ACC112 (cell line): ENCODE data around the gene FA2H.
A peak's percentile ranks its signal among the peaks of the same experiment; 100 is the strongest.
"Not testable (repeated sequence)": the region's sequence is repeated elsewhere in the genome, so short reads cannot be mapped to it uniquely, and the experiment has no call there.

ENCODE experiments used
- H2AFZ ChIP-seq: fragments of 200-600 bp; sonication (generic); one replicate; pipeline ENCODE4 v1.6.0; 2017; ENCODE audit warnings: antibody characterized with exemption, low read length; ENCODE audit not compliant: unreplicated experiment
- H3K27ac ChIP-seq: fragments of 200-600 bp; sonication (generic); 2 replicates; pipeline ENCODE4 v1.5.1; 2014; ENCODE audit warnings: low read depth, mild to moderate bottlenecking, antibody characterized with exemption, low read length, moderate library complexity
- H3K27me3 ChIP-seq: fragments of 200-600 bp; sonication (generic); 2 replicates; pipeline ENCODE4 v1.6.1; 2014; ENCODE audit warnings: mild to moderate bottlenecking, antibody characterized with exemption, low read length, moderate library complexity, mixed read lengths; ENCODE audit not compliant: insufficient read depth
- H3K36me3 ChIP-seq: fragments of 200-600 bp; sonication (generic); 2 replicates; pipeline ENCODE4 v1.6.1; 2016; ENCODE audit warnings: mild to moderate bottlenecking, antibody characterized with exemption, low read length, moderate library complexity, mixed read lengths; ENCODE audit not compliant: insufficient read depth
- H3K4me1 ChIP-seq: fragments of 200-600 bp; sonication (generic); one replicate; pipeline ENCODE4 v1.6.1; 2016; ENCODE audit warnings: low read length, mixed read lengths; ENCODE audit not compliant: insufficient read depth, unreplicated experiment, control insufficient read depth
- H3K4me3 ChIP-seq: fragments of 200-600 bp; sonication (generic); 2 replicates; pipeline ENCODE4 v1.5.1; 2014; ENCODE audit warnings: mild to moderate bottlenecking, low read depth, low read length
- H3K79me2 ChIP-seq: fragments of 200-600 bp; sonication (generic); one replicate; pipeline ENCODE4 v1.6.0; 2016; ENCODE audit warnings: low read length; ENCODE audit not compliant: control insufficient read depth, unreplicated experiment, insufficient read depth

Gene FA2H, protein sequence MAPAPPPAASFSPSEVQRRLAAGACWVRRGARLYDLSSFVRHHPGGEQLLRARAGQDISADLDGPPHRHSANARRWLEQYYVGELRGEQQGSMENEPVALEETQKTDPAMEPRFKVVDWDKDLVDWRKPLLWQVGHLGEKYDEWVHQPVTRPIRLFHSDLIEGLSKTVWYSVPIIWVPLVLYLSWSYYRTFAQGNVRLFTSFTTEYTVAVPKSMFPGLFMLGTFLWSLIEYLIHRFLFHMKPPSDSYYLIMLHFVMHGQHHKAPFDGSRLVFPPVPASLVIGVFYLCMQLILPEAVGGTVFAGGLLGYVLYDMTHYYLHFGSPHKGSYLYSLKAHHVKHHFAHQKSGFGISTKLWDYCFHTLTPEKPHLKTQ

GRCh38 chr16:74774223-74775139 lies at the start of gene FA2H:
FA2H (minus strand) TSS chr16:74774820; CDS start chr16:74774755, 65 bp downstream.
- Histone ChIP-seq H3K36me3 (no peaks in the 10 kb centered on the region), H3K4me1 (peaks cover 5% of the 10 kb centered on the region), H3K4me3 (peak within 1 kb of the TSS; percentile 60), H3K79me2 (no peaks in the 10 kb centered on the region), H2AFZ (no peak within 1 kb of the TSS), H3K27ac (no peak within 1 kb of the TSS), H3K27me3 (peaks cover 57% of the 10 kb centered on the region)

- no peak overlapping the region for H2AFZ ChIP-seq
These were observed 43.2 kb upstream of the FA2H start for GRCh38 chr16:74817851-74818250.

DNA sequence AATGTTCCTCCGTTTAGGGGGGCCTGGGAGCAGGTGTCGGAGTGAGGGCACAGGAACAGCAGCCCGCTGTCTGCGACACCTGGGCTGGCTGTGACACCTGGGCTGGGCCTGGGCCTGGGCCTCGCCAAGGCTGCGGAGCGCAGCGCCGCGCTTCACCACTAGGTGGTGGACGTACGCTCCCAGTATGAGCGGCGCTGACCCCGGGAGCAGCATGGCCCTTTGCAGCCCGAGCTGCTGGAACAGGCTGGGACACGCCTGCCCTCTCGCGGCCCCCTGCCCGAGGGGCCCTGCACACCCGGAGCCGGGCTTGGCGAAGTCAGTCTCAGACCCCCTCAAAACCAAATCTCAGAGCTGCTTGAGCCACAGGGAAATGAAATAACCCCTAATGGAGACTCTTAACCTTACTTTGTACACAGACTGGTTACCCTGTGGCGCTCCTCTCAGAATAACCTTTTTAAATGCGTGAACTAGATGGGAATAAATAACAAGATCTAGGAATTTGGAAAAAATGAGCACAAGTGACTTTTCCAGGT lies 38.6 kb upstream of the FA2H start:
- no peak overlapping the region for H3K27ac ChIP-seq
- no peaks in the 10 kb centered on the region for H3K79me2 ChIP-seq
- no peaks in the 10 kb centered on the region for H3K36me3 ChIP-seq
- H3K4me3 ChIP-seq = no peak overlapping the region
- H3K4me1 ChIP-seq = no peaks in the 10 kb centered on the region
- peak overlapping the region; percentile 15 for H2AFZ ChIP-seq
- H3K27me3 ChIP-seq = peaks cover 26% of the 10 kb centered on the region

More at GRCh38 chr16:74817851-74818250, 43.2 kb upstream of the FA2H start:
- H3K36me3 ChIP-seq = no peaks in the 10 kb centered on the region
- H3K27ac ChIP-seq = no peak overlapping the region
- H3K79me2 ChIP-seq = no peaks in the 10 kb centered on the region
- H3K4me3 ChIP-seq = no peak overlapping the region
- H3K4me1 ChIP-seq = no peaks in the 10 kb centered on the region
- peaks cover 64% of the 10 kb centered on the region for H3K27me3 ChIP-seq

DNA sequence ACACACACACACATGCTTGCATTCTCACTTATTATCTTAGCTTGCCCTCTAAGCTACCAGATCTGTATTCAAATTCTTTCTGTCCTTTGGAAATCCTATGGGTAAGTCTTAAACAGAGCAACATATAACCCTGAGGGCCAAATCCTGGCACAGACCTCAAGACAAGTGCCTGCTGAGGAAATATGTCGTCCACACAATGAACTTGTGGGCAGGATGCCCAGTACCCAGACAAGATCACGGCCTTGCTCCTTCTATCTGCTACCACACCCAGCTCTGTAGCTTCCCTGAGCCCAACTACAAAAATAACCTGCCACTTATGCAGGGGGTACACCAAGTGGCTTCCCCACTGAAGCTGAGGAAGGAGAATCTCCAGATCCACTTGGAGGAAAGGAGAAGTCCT lies 37.3 kb upstream of the FA2H start:
- H2AFZ ChIP-seq = no peak overlapping the region
- H3K36me3 ChIP-seq = no peaks in the 10 kb centered on the region
- no peaks in the 10 kb centered on the region for H3K79me2 ChIP-seq
- H3K27ac ChIP-seq = no peak overlapping the region
- H3K27me3 ChIP-seq = peaks cover 19% of the 10 kb centered on the region; the same call in 1 of the 2 replicates
- no peaks in the 10 kb centered on the region for H3K4me1 ChIP-seq
- no peak overlapping the region for H3K4me3 ChIP-seq

GRCh38 chr16:74811216-74811615 lies 36.6 kb upstream of the FA2H start:
- not testable (repeated sequence) for H3K36me3 ChIP-seq, H3K27ac ChIP-seq, H3K4me1 ChIP-seq, H3K4me3 ChIP-seq, H2AFZ ChIP-seq, H3K79me2 ChIP-seq
- H3K27me3 ChIP-seq = peaks cover 18% of the 10 kb centered on the region; the same call in 1 of the 2 replicates

DNA sequence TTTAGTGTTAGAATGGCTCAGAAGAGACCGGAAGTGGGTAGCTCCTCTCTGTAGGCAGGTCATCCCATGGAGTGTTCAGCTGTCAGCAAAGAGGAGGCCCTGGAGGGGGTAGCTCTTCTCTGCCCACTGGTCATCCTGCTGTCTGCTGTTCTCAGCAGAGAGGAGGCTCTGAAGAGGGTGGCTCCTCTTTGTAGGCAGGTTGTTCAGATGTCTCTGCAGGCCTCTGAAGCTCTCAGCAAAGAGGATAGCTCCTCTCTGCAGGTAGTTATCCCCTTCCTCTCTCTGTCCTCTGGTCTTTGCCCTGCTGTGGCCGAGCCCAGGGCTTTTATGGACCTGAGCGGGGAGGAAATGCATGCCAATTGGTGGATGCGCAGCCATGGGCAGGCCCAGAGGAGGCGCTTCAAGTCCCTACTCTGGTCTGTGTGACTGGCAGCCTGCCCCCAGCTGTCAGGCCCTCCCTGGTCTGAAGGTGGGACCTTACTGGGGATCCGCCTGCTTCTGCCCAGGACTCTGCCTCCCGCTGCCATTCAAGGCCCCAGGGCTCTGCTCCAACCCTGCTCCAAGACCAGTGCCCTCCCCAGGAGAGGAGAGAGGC lies 32.5 kb upstream of the FA2H start:
- Histone ChIP-seq H3K36me3 (no peaks in the 10 kb centered on the region), H3K27me3 (peaks cover 45% of the 10 kb centered on the region), H3K4me3 (no peak overlapping the region), H3K79me2 (no peaks in the 10 kb centered on the region), H3K27ac (no peak overlapping the region), H2AFZ (no peak overlapping the region), H3K4me1 (no peaks in the 10 kb centered on the region)

DNA sequence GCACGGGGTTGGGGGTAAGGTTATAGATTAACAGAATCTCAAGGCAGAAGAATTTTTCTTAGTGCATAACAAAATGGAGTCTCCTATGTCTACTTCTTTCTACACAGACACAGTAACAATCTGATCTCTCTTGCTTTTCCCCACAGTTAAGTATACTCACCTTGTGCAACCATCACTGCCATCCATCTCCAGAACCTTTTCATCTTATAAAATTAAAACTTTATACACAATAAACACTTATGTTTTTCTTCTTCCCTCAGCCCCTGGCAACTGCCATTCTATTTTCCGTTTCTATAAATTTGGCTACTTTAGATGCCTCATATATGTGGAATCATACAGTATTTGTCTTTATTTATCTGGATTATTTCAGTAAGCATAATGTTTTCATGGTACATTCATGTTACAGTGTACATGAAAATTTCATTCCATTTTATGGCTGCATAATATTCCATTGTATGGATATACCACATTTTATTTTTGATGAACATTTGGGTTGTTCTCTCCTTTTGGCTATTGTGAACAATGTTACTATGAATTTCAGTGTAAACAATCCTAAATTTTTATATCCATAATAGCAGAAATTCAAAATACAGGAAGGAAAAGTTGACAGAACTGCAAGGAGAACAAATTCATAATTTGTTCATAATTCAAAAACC lies 25.7 kb upstream of the FA2H start:
- H2AFZ ChIP-seq = no peak overlapping the region
- H3K36me3 ChIP-seq = no peaks in the 10 kb centered on the region
- no peak overlapping the region for H3K27ac ChIP-seq
- H3K4me3 ChIP-seq = no peak overlapping the region
- H3K27me3 ChIP-seq = peaks cover 81% of the 10 kb centered on the region
- no peaks in the 10 kb centered on the region for H3K79me2 ChIP-seq
- H3K4me1 ChIP-seq = no peaks in the 10 kb centered on the region

- peaks cover 72% of the 10 kb centered on the region for H3K27me3 ChIP-seq
- no peaks in the 10 kb centered on the region for H3K36me3 ChIP-seq
- no peaks in the 10 kb centered on the region for H3K4me1 ChIP-seq
- H3K79me2 ChIP-seq = no peaks in the 10 kb centered on the region
- no peak overlapping the region for H3K27ac ChIP-seq
- H2AFZ ChIP-seq = no peak overlapping the region
- H3K4me3 ChIP-seq = no peak overlapping the region
These were observed 22.8 kb upstream of the FA2H start for GRCh38 chr16:74797414-74797813.

DNA sequence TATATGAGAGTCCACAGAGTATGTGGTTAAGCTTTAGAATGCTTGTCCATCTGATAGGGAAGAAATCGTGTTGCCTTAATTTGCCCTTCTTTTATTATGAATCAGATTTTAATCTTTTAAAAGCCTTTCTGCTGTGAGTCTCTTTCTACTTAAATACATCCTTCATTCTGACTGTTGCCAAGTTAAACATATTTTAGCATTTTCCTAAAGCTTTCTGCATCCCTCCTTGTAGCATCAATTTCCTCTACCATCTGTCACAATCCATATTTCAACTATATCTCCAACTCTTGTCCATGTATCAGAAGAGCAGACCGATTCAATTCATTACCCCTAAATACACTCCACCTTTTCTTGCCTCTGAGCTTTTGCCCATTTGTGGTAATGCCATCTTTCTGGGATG lies 20.5 kb upstream of the FA2H start:
- H3K27me3 ChIP-seq = peaks cover 63% of the 10 kb centered on the region
- H3K36me3 ChIP-seq = no peaks in the 10 kb centered on the region
- no peaks in the 10 kb centered on the region for H3K79me2 ChIP-seq
- no peak overlapping the region for H2AFZ ChIP-seq
- no peak overlapping the region for H3K4me3 ChIP-seq
- H3K4me1 ChIP-seq = no peaks in the 10 kb centered on the region
- H3K27ac ChIP-seq = no peak overlapping the region

DNA sequence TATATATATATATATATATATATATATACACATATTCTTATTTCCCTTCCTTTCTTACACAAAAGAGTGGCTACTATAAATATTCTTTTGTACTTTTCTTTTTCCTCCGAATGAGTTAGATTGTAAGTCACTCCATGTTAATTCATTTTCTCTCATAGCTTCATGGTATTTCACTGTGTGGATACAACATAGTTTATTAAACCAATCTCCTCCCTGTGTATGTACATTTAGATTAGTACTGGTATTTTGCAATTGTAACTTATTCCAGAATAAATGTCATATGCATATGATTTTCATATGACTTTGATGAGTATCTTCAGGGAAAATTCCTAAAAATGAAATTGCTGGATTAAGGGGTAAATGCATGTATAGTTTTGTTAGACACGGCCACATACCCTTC lies 20.0 kb upstream of the FA2H start:
- Histone ChIP-seq H3K4me3 (no peak overlapping the region), H2AFZ (no peak overlapping the region), H3K79me2 (no peaks in the 10 kb centered on the region), H3K27me3 (peaks cover 63% of the 10 kb centered on the region), H3K4me1 (no peaks in the 10 kb centered on the region), H3K27ac (no peak overlapping the region), H3K36me3 (no peaks in the 10 kb centered on the region)
